Measurements from ENCODE around the gene CDC42BPG. TPM values are rescaled to one million over a fixed set of nuclear protein-coding genes. Genes with fewer than 3 reads are reported as not detected.

The CDC42BPG gene
- total and polyA plus RNA-seq, 9 of the 15 experiments (the other 6 are each of a cell fraction or from before 2014, with no cell fraction given) = 0.04 to 8.8 (median 2.1) TPM

GRCh38 chr11:64813826-64814225 is 30.6 kb downstream of the CDC42BPG start:
- no peaks in the 10 kb centered on the region for H3K9me1 ChIP-seq (ENCODE audit: control insufficient read depth, insufficient read depth, low read length)
- no peaks in the 10 kb centered on the region for H3K27me3 ChIP-seq (ENCODE audit: control insufficient read depth in 2 of 2, insufficient read depth in 2 of 2, low read length in 2 of 2)
- ChIA-PET CTCF (ENCODE audit: low intra/inter-chr PET ratio) (no interaction called here), POLR2A (interaction anchor here (1.8 kb wide), 1 partner anchor 15 kb away, joined by 4 read pairs; no protein-coding TSS in a partner anchor)
- FAIRE-seq = no peak
- peaks cover 15% of the 10 kb centered on the region for H3K79me2 ChIP-seq (ENCODE audit: control insufficient read depth, insufficient read depth, low read length)
- in situ Hi-C loops (cut with MboI) (no loop called here), intact Hi-C loops (cut with micrococcal nuclease) (no loop called here)
- BruUV-seq (replicated peaks) = no TSS peak
- 72% methylated on average over 5 of the region's 5 CpGs for WGBS (ENCODE audit: insufficient coverage, low coverage, missing lambda C conversion rate)
- peaks cover 7% of the 10 kb centered on the region; the same call in 1 of the 3 replicates for H3K36me3 ChIP-seq (ENCODE audit: control insufficient read depth, insufficient read depth, low read length)
- H3K9ac ChIP-seq (ENCODE audit: insufficient read depth in 1 of 2, low read depth in 2 of 2, low read length in 2 of 2) = no peak overlapping the region
- DNase-seq (ENCODE audit: extremely low read depth in 1 of 4, low spot score in 3 of 4) = no peak
- H3K9me3 ChIP-seq (replicated peaks; ENCODE audit: control insufficient read depth, insufficient read depth, low read depth, low read length) = no peaks in the 10 kb centered on the region
- H3K27ac ChIP-seq (ENCODE audit: extremely low read depth, low read depth, low read length) = no peak overlapping the region
- ATAC-seq = no peak
- no peak overlapping the region for H2AFZ ChIP-seq (ENCODE audit: low read depth, low read length)
- H3K4me3 ChIP-seq = no peak overlapping the region
- no peaks in the 10 kb centered on the region for H4K20me1 ChIP-seq (replicated peaks; ENCODE audit: control insufficient read depth, insufficient read depth, low read length)
- H3K4me1 ChIP-seq (replicated peaks in 1 of 2; ENCODE audit: control insufficient read depth in 2 of 2, insufficient read depth in 2 of 2, low read length in 2 of 2) = peaks cover 5 to 21% of the 10 kb centered on the region in 2 experiments
- no peak overlapping the region for H3K4me2 ChIP-seq (ENCODE audit: insufficient read depth, low read length)
- TF ChIP-seq RNF2 (IDR thresholded peaks at IDR 0.05) (no peak), ZKSCAN3 (CRISPR knock-in tag; IDR thresholded peaks at IDR 0.05) (no peak), ZNF830 (CRISPR knock-in tag; IDR thresholded peaks at IDR 0.05) (no peak), ZC3H8 (IDR thresholded peaks at IDR 0.05) (no peak), E4F1 (CRISPR knock-in tag; IDR thresholded peaks at IDR 0.05; ENCODE audit: borderline replicate concordance) (no peak), PKNOX1 (IDR thresholded peaks at IDR 0.05) (no peak), GABPB2 (CRISPR knock-in tag; conservative IDR thresholded peaks at IDR 0.05) (no peak), RNF219 (CRISPR knock-in tag; IDR thresholded peaks at IDR 0.05) (no peak), ZNF143 (CRISPR knock-in tag; IDR thresholded peaks at IDR 0.05) (no peak), ATF4 (CRISPR knock-in tag; IDR thresholded peaks at IDR 0.05) (no peak), ELK3 (CRISPR knock-in tag; IDR thresholded peaks at IDR 0.05) (no peak)

Data from K562 (cell line).